Tibial nerve (tissue), 3 donors: ENCODE data around the gene NKX2-3.

Source experiments
- CTCF ChIP-seq, 5 experiments: fragments of 200-600 bp in 3 of 5; fragments of 450-650 bp in 2 of 5; sonication (generic) in 3 of 5; IDR thresholded peaks; one replicate each; pipeline ENCODE4 v1.5.1; 2016 to 2019; ENCODE audit warnings: antibody characterized with exemption in 5 of 5, mild to moderate bottlenecking in 3 of 5, moderate library complexity in 2 of 5
- POLR2A ChIP-seq, 2 donors: fragments of 450-650 bp; IDR thresholded peaks; one replicate each; pipeline ENCODE4 v1.6.1; 2017; ENCODE audit warnings: antibody characterized with exemption in 2 of 2, mild to moderate bottlenecking in 2 of 2, moderate library complexity in 2 of 2

GRCh38 chr10:99544322-99544721 lies 11.6 kb downstream of the NKX2-3 start:
- TF ChIP-seq CTCF (IDR thresholded peaks at IDR 0.05): no peak
- no peak for TF ChIP-seq POLR2A (IDR thresholded peaks at IDR 0.05)
